A549 (cell line): Measurements from ENCODE around the gene DCAF11. TPM values are rescaled to one million over a fixed set of nuclear protein-coding genes. Genes with fewer than 3 reads are reported as not detected.

ENCODE experiments used
- ATAC-seq, 2 experiments: fragments of 200-7000 bp in 1 of 2; fragments of >200 bp in 1 of 2; cut with Nextera tagmentation in 1 of 2; cut with Tn5 transposase in 1 of 2; 3 replicates each; pipeline versions ENCODE4 v1.8.0 to v1.9.1; 2018 to 2020; ENCODE audit warnings: mild to moderate bottlenecking in 1 of 2, moderate library complexity in 1 of 2
- CTCF ChIA-PET: fragments of 300-600 bp; sonication (Branson Sonifier 250); formaldehyde crosslinking; extraction: SDS; loops from one replicate; lab custom pipeline; 2021; ENCODE audit warnings: antibody characterized with exemption, inconsistent platforms; lab: Yijun Ruan, JAX
- POLR2A ChIA-PET: fragments of 350-600 bp; formaldehyde crosslinking; extraction: SDS; loops from one replicate; lab custom pipeline; 2021; ENCODE audit warnings: antibody characterized with exemption, inconsistent platforms; lab: Yijun Ruan, JAX
- DNase-seq, 2 experiments: peaks; one replicate each; pipeline versions ENCODE4 v3.0.0 to v3.0.0-alpha.2; 2011 to 2016; ENCODE audit warnings: low read depth in 1 of 2, low spot score in 1 of 2
- FAIRE-seq: peaks from 2 replicates; lab custom pipeline; 2011; peaks lifted over from hg19 to GRCh38; lab: Jason Lieb, UNC
- H3K27ac ChIP-seq, 2 experiments: fragments of >200 bp; sonication (Bioruptor Twin); formaldehyde crosslinking; 3 replicates each; pipeline ENCODE4 v1.5.1; 2016 to 2017
- H3K4me1 ChIP-seq: fragments of >200 bp; sonication (Bioruptor Twin); formaldehyde crosslinking; 3 replicates; pipeline ENCODE4 v1.6.1; 2016
- H3K4me2 ChIP-seq: fragments of >200 bp; sonication (Bioruptor Twin); formaldehyde crosslinking; 3 replicates; pipeline ENCODE4 v1.6.1; 2016
- H3K4me3 ChIP-seq: fragments of >200 bp; sonication (Bioruptor Twin); formaldehyde crosslinking; 3 replicates; pipeline ENCODE4 v1.5.1; 2016
- H3K9me3 ChIP-seq: fragments of >200 bp; sonication (Bioruptor Twin); formaldehyde crosslinking; 3 replicates; pipeline ENCODE4 v1.6.1; 2016
- ATOH8 ChIP-seq: fragments of 250-450 bp; sonication (Bioruptor Pico); IDR thresholded peaks from 2 replicates; pipeline ENCODE4 v1.5.0; 2020; ENCODE audit warnings: low read depth, mild to moderate bottlenecking, moderate library complexity
- BHLHE40 ChIP-seq: IDR thresholded peaks from 2 replicates; pipeline ENCODE4 v1.6.1; 2012; ENCODE audit warnings: low read depth, low read length, inconsistent platforms
- CEBPB ChIP-seq, 2 experiments: fragments of >200 bp in 1 of 2; sonication (Bioruptor Twin) in 1 of 2; formaldehyde crosslinking in 1 of 2; IDR thresholded peaks; 2 replicates each; pipeline ENCODE4 v1.6.1; 2012 to 2016
- CHD2 ChIP-seq: fragments of 150-350 bp; IDR thresholded peaks from 2 replicates; pipeline ENCODE4 v1.6.1; 2014; ENCODE audit warnings: low read length; ENCODE audit not compliant: partially characterized antibody
- CTCF ChIP-seq: fragments of >200 bp; sonication (Bioruptor Twin); formaldehyde crosslinking; IDR thresholded peaks from 3 replicates; pipeline ENCODE4 v1.5.1; 2016
- EHMT2 ChIP-seq: fragments of 200-600 bp; sonication (generic); IDR thresholded peaks from 2 replicates; pipeline ENCODE4 v1.6.1; 2016; ENCODE audit warnings: antibody characterized with exemption, low read depth, mild to moderate bottlenecking, moderate library complexity
- EP300 ChIP-seq, 2 experiments: fragments of >200 bp; sonication (Bioruptor Twin); formaldehyde crosslinking; IDR thresholded peaks; 2 replicates in 1 of 2; 3 replicates in 1 of 2; pipeline ENCODE4 v1.6.1; 2016 to 2017
- ESRRA ChIP-seq: fragments of 150-350 bp; IDR thresholded peaks from 2 replicates; pipeline ENCODE4 v1.6.1; 2014; ENCODE audit warnings: mild to moderate bottlenecking, low read length, borderline replicate concordance
- FOSL2 ChIP-seq, 2 experiments: fragments of 450-650 bp in 1 of 2; fragments of >200 bp in 1 of 2; sonication (Bioruptor Twin) in 1 of 2; formaldehyde crosslinking; IDR thresholded peaks; 2 replicates each; pipeline versions ENCODE4 v1.5.0 to v1.6.1; 2016 to 2020; ENCODE audit warnings: mild to moderate bottlenecking in 1 of 2, moderate library complexity in 1 of 2
- FOXS1 ChIP-seq: fragments of 250-450 bp; sonication (Bioruptor Pico); IDR thresholded peaks from 2 replicates; pipeline ENCODE4 v1.5.0; 2020; ENCODE audit warnings: mild to moderate bottlenecking, moderate library complexity
- HDAC2 ChIP-seq: fragments of 200-600 bp; sonication (generic); IDR thresholded peaks from 2 replicates; pipeline ENCODE4 v1.6.1; 2016
- HES2 ChIP-seq: fragments of >200 bp; sonication (Bioruptor Twin); formaldehyde crosslinking; IDR thresholded peaks from 2 replicates; pipeline ENCODE4 v1.6.1; 2016
- HEYL ChIP-seq: fragments of 250-450 bp; sonication (Bioruptor Pico); IDR thresholded peaks from 2 replicates; pipeline ENCODE4 v1.8.0; 2021; ENCODE audit warnings: mild to moderate bottlenecking, moderate library complexity
- HMGXB4 ChIP-seq: fragments of 250-450 bp; sonication (Bioruptor Pico); IDR thresholded peaks from 2 replicates; pipeline ENCODE4 v1.5.0; 2021; ENCODE audit warnings: mild to moderate bottlenecking, moderate library complexity, borderline replicate concordance
- HOXA7 ChIP-seq: fragments of 250-450 bp; sonication (Bioruptor Pico); IDR thresholded peaks from 2 replicates; pipeline ENCODE4 v1.5.0; 2020; ENCODE audit warnings: mild to moderate bottlenecking, moderate library complexity
- HOXB13 ChIP-seq: fragments of 250-450 bp; sonication (Bioruptor Pico); IDR thresholded peaks from 2 replicates; pipeline ENCODE4 v1.5.0; 2020; ENCODE audit warnings: low read depth, mild to moderate bottlenecking, moderate library complexity
- JUNB ChIP-seq: fragments of >200 bp; sonication (Bioruptor Twin); formaldehyde crosslinking; IDR thresholded peaks from 2 replicates; pipeline ENCODE4 v1.6.1; 2016
- KDM1A ChIP-seq: fragments of 200-600 bp; sonication (generic); IDR thresholded peaks from 2 replicates; pipeline ENCODE4 v1.6.1; 2016; ENCODE audit warnings: low read depth, mild to moderate bottlenecking
- NFE2L2 ChIP-seq: fragments of 150-350 bp; conservative IDR thresholded peaks from 2 replicates; pipeline ENCODE4 v1.6.1; 2014; ENCODE audit warnings: low read length
- RFX5 ChIP-seq: fragments of 450-650 bp; IDR thresholded peaks from 2 replicates; pipeline ENCODE4 v1.7.1; 2014; ENCODE audit warnings: antibody characterized with exemption, mild to moderate bottlenecking, moderate library complexity
- RNF2 ChIP-seq: fragments of 200-600 bp; sonication (generic); IDR thresholded peaks from 2 replicates; pipeline ENCODE4 v1.6.1; 2016; ENCODE audit warnings: low read depth, mild to moderate bottlenecking, antibody characterized with exemption, moderate library complexity, borderline replicate concordance
- SMC3 ChIP-seq: fragments of >200 bp; sonication (Bioruptor Twin); formaldehyde crosslinking; IDR thresholded peaks from 3 replicates; pipeline ENCODE4 v1.6.1; 2018; ENCODE audit warnings: inconsistent platforms
- TP53 ChIP-seq: fragments of 250-450 bp; sonication (Bioruptor Pico); IDR thresholded peaks from 2 replicates; pipeline ENCODE4 v1.5.0; 2021; ENCODE audit warnings: mild to moderate bottlenecking, moderate library complexity
- ZFP36 ChIP-seq: fragments of 450-650 bp; IDR thresholded peaks from 2 replicates; pipeline ENCODE4 v1.6.1; 2014; ENCODE audit warnings: borderline replicate concordance; ENCODE audit not compliant: partially characterized antibody
- ZSCAN20 ChIP-seq: fragments of 250-450 bp; sonication (Bioruptor Pico); IDR thresholded peaks from 2 replicates; pipeline ENCODE4 v1.8.0; 2022; ENCODE audit warnings: mild to moderate bottlenecking, moderate library complexity
- WGBS: methylation state at CpG from one replicate; pipeline ENCODE4 v1.1.6; 2017; ENCODE audit errors: missing lambda C conversion rate; 5-methylcytosine and 5-hydroxymethylcytosine counted together
- polyA plus RNA-seq, 4 experiments: library from polyadenylated mRNA; depleted of rRNA in 3 of 4; stranded (reverse); fragments of >200 nt; fragmentation: RNase III in 1 of 4; extraction: RNeasy Plus Mini Kit Qiagen cat#74134 plus additional on column Dnase treatment in 1 of 4; gene quantifications; 2 replicates in 3 of 4; 3 replicates in 1 of 4; pipeline ENCODE4 v1.2.3, GENCODE V29; 2011 to 2017
- TF ChIP-seq, protein P1 (sequence below): fragments of >200 bp; sonication (Bioruptor Twin); formaldehyde crosslinking; IDR thresholded peaks from 3 replicates; pipeline ENCODE4 v1.6.1; 2016

DCAF11 gene
- polyA plus RNA-seq, 2 of the 4 experiments (the other 2 are of a cell fraction), result 27.9 to 30.7 TPM

DNA sequence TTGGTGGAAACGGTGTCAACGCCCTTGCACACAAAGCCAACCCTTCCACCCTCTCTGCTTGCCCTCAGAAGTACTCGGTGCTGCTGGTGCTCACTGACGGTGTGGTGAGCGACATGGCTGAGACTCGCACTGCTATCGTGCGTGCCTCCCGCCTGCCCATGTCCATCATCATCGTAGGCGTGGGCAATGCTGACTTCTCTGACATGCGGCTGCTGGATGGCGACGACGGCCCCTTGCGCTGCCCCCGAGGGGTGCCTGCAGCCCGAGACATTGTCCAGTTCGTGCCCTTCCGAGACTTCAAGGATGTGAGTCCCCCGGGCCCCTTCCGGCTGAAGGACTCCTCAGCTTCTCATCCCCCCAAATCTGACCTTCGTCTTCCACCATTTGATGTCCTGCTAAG is 37.5 kb upstream of the DCAF11 start:
- no peak overlapping the region for H3K4me3 ChIP-seq
- DNase-seq (no peak), ATAC-seq (no peak), FAIRE-seq (no peak)
- H3K27ac ChIP-seq, result no peak overlapping the region
- TF ChIP-seq CHD2 (no peak), HOXB13 (no peak), TP53 (CRISPR knock-in tag) (no peak), JUNB (no peak)
- ChIA-PET CTCF (interaction anchor here (1.3 to 11.2 kb wide), 3 partner anchors 15 to 26 kb away, joined by 3 to 101 read pairs (median 56); partner anchors contain the start of gene CARMIL3), POLR2A (no interaction called here)
- 90% methylated on average over 19 of the region's 23 CpGs for WGBS
- H3K4me2 ChIP-seq, result no peak overlapping the region
- peaks cover 15% of the 10 kb centered on the region for H3K4me1 ChIP-seq
- H3K9me3 ChIP-seq, result no peaks in the 10 kb centered on the region

GRCh38 chr14:24078146-24078545 is 36.4 kb upstream of the DCAF11 start:
- H3K4me2 ChIP-seq, result no peak overlapping the region
- POLR2A ChIA-PET, result no interaction called here
- H3K9me3 ChIP-seq, result no peaks in the 10 kb centered on the region
- CTCF ChIA-PET, result interaction anchor here (1.3 to 7.0 kb wide), 2 partner anchors 14 to 27 kb away, joined by 3 to 56 read pairs; partner anchors contain the start of gene CARMIL3
- peaks cover 15% of the 10 kb centered on the region for H3K4me1 ChIP-seq
- no peak overlapping the region for H3K27ac ChIP-seq
- ATAC-seq (no peak), FAIRE-seq (no peak), DNase-seq (no peak)
- 72% methylated on average over 2 of the region's 3 CpGs for WGBS
- no peak overlapping the region for H3K4me3 ChIP-seq
- TF ChIP-seq EP300 (IDR thresholded peaks at IDR 0.05) (no peak), HMGXB4 (CRISPR knock-in tag) (no peak), KDM1A (no peak), RFX5 (no peak), RNF2 (no peak), HOXB13 (no peak), NFE2L2 (no peak), ESRRA (no peak), FOSL2 (IDR thresholded peaks at IDR 0.05) (no peak), FOSL2 (CRISPR knock-in tag; IDR thresholded peaks at IDR 0.05) (no peak), ZSCAN20 (no peak), ZFP36 (no peak)
- TF ChIP-seq, protein P1, sequence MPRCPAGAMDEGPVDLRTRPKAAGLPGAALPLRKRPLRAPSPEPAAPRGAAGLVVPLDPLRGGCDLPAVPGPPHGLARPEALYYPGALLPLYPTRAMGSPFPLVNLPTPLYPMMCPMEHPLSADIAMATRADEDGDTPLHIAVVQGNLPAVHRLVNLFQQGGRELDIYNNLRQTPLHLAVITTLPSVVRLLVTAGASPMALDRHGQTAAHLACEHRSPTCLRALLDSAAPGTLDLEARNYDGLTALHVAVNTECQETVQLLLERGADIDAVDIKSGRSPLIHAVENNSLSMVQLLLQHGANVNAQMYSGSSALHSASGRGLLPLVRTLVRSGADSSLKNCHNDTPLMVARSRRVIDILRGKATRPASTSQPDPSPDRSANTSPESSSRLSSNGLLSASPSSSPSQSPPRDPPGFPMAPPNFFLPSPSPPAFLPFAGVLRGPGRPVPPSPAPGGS, result no peak
- TF ChIP-seq, all 56 proteins: peak for 0

DNA sequence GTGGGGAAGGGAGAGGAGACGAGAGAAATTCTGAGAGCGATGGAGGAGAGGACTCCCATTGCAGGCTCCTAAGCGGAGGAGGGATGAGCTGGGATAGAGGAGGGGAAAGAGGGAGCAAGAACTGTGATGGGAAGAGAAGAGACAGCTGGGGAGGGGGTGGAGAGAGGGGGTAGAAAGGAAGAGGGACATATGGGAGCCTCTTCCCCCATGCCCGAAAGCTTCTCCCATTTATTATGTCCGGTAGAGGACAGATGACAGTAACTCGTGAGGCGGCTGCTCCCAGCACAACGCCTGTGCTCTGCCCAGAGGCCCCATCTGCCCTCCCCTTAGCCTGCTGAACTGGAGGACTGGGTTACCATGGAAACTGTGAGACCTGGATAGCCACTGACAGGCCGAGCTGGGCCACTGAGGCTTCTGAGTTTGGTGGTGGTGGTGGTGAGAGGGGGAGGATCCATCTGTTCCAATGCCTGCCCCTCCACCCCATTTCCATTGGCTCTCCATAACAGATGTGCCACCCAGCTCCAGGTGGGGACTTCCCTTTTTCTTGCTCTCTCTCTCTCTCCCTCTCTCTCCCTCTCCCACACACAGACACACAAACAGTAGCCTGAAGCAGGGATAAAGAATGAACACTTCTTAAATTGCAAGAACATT is 35.0 kb upstream of the DCAF11 start:
- FAIRE-seq (no peak), DNase-seq (no peak), ATAC-seq (no peak)
- Histone ChIP-seq H3K4me3 (no peak overlapping the region), H3K27ac (no peak overlapping the region), H3K4me1 (peaks cover 15% of the 10 kb centered on the region), H3K4me2 (no peak overlapping the region), H3K9me3 (no peaks in the 10 kb centered on the region)
- WGBS, result 89% methylated on average over 9 of the region's 9 CpGs
- ChIA-PET CTCF (interaction anchor here (0.7 to 8.4 kb wide), 9 partner anchors 9 to 391 kb away, joined by 3 to 106 read pairs (median 9); partner anchors contain the start of genes DCAF11, IRF9, NRL and PCK2), POLR2A (interaction anchor here (0.6 to 2.7 kb wide), 3 partner anchors 15 to 81 kb away, joined by 3 to 16 read pairs (median 13); partner anchors contain the start of genes DCAF11, NRL and PCK2)
- TF ChIP-seq HES2 (no peak), EHMT2 (no peak), HOXA7 (no peak), CTCF (no peak), HMGXB4 (CRISPR knock-in tag) (no peak), RFX5 (no peak), ATOH8 (CRISPR knock-in tag) (no peak), ESRRA (no peak), HDAC2 (no peak), SMC3 (no peak), HEYL (CRISPR knock-in tag) (no peak), FOXS1 (CRISPR knock-in tag) (no peak), CEBPB (IDR thresholded peaks at IDR 0.05) (no peak), BHLHE40 (no peak)
